Measurements from ENCODE around the gene TSHZ2.

DNA sequence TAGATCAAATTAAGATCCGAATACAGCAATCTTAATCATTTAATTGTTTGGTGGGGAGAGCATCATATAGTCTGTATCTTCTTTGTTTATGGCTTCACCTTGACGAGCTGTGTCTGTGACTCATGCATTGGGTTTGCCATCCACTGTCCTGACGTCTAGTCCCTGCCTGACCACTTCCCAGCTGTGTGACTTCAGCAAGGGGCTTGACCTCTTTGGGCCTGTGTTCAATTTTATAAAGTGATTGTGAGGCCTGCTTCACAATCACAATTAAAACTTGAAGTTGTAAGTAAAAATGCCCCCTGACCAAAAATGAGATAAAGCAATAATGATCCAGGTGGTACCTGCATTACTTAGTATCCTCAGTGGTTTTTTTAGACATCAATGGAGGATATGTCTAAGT lies 412.2 kb downstream of the TSHZ2 start:
- TF ChIP-seq CTCF (IDR thresholded peaks at IDR 0.05) (no peak), EZH2 (IDR thresholded peaks at IDR 0.05; ENCODE audit: borderline replicate concordance, insufficient read depth, low read depth, low read length, poor library complexity, severe bottlenecking) (no peak)
